Keratinocyte (primary cell): ENCODE data around the gene OR2V2. TPM values are rescaled to one million over a fixed set of nuclear protein-coding genes. Genes with fewer than 3 reads are reported as not detected.

Source experiments
- DNase-seq: peaks from one replicate; pipeline ENCODE4 v3.0.0-alpha.2; 2011; ENCODE audit warnings: low read depth, missing footprints, low spot score
- FAIRE-seq: peaks from 2 replicates; lab custom pipeline; 2011; peaks lifted over from hg19 to GRCh38; lab: Jason Lieb, UNC
- H2AFZ ChIP-seq: 2 replicates; pipeline ENCODE4 v1.6.0; 2012; ENCODE audit warnings: low read length, control low read depth, inconsistent platforms; ENCODE audit not compliant: control insufficient read depth
- H3K27ac ChIP-seq: 2 replicates; pipeline ENCODE4 v1.5.1; 2011; ENCODE audit warnings: low read length; ENCODE audit not compliant: control insufficient read depth, insufficient read depth
- H3K27me3 ChIP-seq: 3 replicates; pipeline ENCODE4 v1.6.0; 2011; ENCODE audit warnings: low read length; ENCODE audit not compliant: control insufficient read depth, insufficient read depth; ENCODE audit errors: extremely low read depth
- H3K36me3 ChIP-seq, 2 experiments: 2 replicates in 1 of 2; 3 replicates in 1 of 2; pipeline ENCODE4 v1.5.1; 2011; ENCODE audit warnings: low read length in 2 of 2, mild to moderate bottlenecking in 1 of 2; ENCODE audit not compliant: control insufficient read depth in 2 of 2, insufficient read depth in 2 of 2; ENCODE audit errors: extremely low read depth in 1 of 2
- H3K4me1 ChIP-seq: 3 replicates; pipeline ENCODE4 v1.5.1; 2011; ENCODE audit warnings: low read length; ENCODE audit not compliant: control insufficient read depth, insufficient read depth; ENCODE audit errors: extremely low read depth
- H3K4me2 ChIP-seq: 3 replicates; pipeline ENCODE4 v1.6.0; 2011; ENCODE audit warnings: low read depth, low read length; ENCODE audit not compliant: control insufficient read depth, insufficient read depth; ENCODE audit errors: extremely low read depth
- H3K4me3 ChIP-seq, 3 experiments: fragments of 200-600 bp in 1 of 3; sonication (generic) in 1 of 3; 2 replicates in 2 of 3; 3 replicates in 1 of 3; pipeline ENCODE4 v1.5.1; 2011 to 2016; ENCODE audit warnings: low read length in 3 of 3, mild to moderate bottlenecking in 3 of 3, control low read depth in 2 of 3, inconsistent platforms in 1 of 3, low read depth in 1 of 3, mixed read lengths in 1 of 3, mixed run types in 1 of 3, moderate library complexity in 1 of 3; ENCODE audit not compliant: control insufficient read depth in 2 of 3, insufficient read depth in 2 of 3; ENCODE audit errors: extremely low read depth in 1 of 3
- H3K79me2 ChIP-seq: 2 replicates; pipeline ENCODE4 v1.6.0; 2012; ENCODE audit warnings: low read length; ENCODE audit not compliant: control insufficient read depth, insufficient read depth
- H3K9ac ChIP-seq: 3 replicates; pipeline ENCODE4 v1.6.0; 2011; ENCODE audit warnings: low read length; ENCODE audit not compliant: control insufficient read depth, insufficient read depth; ENCODE audit errors: extremely low read depth
- H3K9me1 ChIP-seq: 3 replicates; pipeline ENCODE4 v1.6.0; 2011; ENCODE audit warnings: low read length; ENCODE audit not compliant: control insufficient read depth, insufficient read depth; ENCODE audit errors: extremely low read depth
- H3K9me3 ChIP-seq: 2 replicates; pipeline ENCODE4 v1.5.1; 2012; ENCODE audit warnings: low read depth, low read length; ENCODE audit not compliant: control insufficient read depth
- H4K20me1 ChIP-seq: 3 replicates; pipeline ENCODE4 v1.6.0; 2011; ENCODE audit warnings: low read length; ENCODE audit not compliant: control insufficient read depth, insufficient read depth; ENCODE audit errors: extremely low read depth
- EZH2 ChIP-seq: IDR thresholded peaks from one replicate; pipeline ENCODE4 v1.6.1; 2012; ENCODE audit warnings: inconsistent platforms, mild to moderate bottlenecking, low read length, moderate library complexity
- dilution Hi-C: fragments of 300-500 bp; cut with MboI; formaldehyde crosslinking; loops from one replicate; pipeline ENCODE4 v1.7.0; 2020; ENCODE audit warnings: low sequenced_read_pairs; ENCODE audit not compliant: extremely low pct_ligation_motif_present
- polyA plus RNA-seq, 5 experiments: library from polyadenylated mRNA; depleted of rRNA in 3 of 5; stranded (reverse) in 3 of 5; stranded (forward) in 1 of 5; unstranded in 1 of 5; fragments of >200 nt; gene quantifications; 1 replicate in 1 of 5; 2 replicates in 3 of 5; 3 replicates in 1 of 5; pipeline versions ENCODE4 v1.2.1 to v1.2.3, GENCODE V29; 2011 to 2012; ENCODE audit warnings: missing spikeins in 2 of 5, low read depth in 1 of 5, low replicate concordance in 1 of 5
- TF ChIP-seq, protein P1 (sequence below), 3 experiments: IDR thresholded peaks in 1 of 3; conservative IDR thresholded peaks in 1 of 3; optimal IDR thresholded peaks in 1 of 3; 2 replicates in 2 of 3; 3 replicates in 1 of 3; pipeline versions ENCODE3 to v1.5.1; 2011; ENCODE audit warnings: low read length in 3 of 3, mild to moderate bottlenecking in 3 of 3, moderate library complexity in 2 of 3, control low read depth in 1 of 3, inconsistent platforms in 1 of 3; ENCODE audit not compliant: insufficient read depth in 2 of 3; ENCODE audit errors: extremely low read depth in 1 of 3

OR2V2 gene
- polyA plus RNA-seq, 1 donor (not counting 4 experiments of a cell fraction or from before 2014, with no cell fraction given): not detected

DNA sequence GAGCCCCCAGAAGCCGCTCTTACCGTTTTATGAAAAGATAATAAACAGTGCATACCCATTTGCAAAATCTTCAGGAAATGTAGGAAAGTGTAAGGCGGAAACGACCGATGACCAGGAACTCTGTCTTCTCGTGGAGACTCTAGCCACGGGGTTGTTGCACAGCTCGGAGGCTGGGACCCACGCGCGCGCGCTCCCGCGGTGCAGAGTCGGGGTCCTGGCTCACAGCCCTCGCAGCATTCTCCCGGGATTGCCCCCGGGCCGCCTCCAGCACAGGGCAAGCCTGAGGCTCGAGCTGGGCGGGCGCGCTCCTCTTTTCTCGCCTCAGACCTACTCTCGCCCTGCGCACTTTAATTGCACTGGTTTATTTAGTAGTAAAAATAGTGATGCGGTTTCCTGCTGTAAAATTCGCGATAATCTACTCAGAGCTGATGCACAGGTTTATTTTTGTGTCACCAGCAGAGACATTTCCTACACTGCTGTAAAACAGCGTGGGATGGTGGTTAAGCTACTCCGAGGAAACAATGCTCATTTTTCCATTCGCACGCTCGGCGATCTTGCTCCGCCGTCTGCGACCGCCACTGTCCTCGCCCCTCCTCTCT is 42.1 kb downstream of the OR2V2 start:
- TF ChIP-seq EZH2: no peak
- TF ChIP-seq, protein P1, sequence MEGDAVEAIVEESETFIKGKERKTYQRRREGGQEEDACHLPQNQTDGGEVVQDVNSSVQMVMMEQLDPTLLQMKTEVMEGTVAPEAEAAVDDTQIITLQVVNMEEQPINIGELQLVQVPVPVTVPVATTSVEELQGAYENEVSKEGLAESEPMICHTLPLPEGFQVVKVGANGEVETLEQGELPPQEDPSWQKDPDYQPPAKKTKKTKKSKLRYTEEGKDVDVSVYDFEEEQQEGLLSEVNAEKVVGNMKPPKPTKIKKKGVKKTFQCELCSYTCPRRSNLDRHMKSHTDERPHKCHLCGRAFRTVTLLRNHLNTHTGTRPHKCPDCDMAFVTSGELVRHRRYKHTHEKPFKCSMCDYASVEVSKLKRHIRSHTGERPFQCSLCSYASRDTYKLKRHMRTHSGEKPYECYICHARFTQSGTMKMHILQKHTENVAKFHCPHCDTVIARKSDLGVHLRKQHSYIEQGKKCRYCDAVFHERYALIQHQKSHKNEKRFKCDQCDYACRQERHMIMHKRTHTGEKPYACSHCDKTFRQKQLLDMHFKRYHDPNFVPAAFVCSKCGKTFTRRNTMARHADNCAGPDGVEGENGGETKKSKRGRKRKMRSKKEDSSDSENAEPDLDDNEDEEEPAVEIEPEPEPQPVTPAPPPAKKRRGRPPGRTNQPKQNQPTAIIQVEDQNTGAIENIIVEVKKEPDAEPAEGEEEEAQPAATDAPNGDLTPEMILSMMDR (optimal IDR thresholded peaks at IDR 0.05 in 1 of 3, IDR thresholded peaks at IDR 0.05 in 1 of 3, conservative IDR thresholded peaks at IDR 0.05 in 1 of 3; ENCODE audit: extremely low read depth in 1 of 3, insufficient read depth in 2 of 3, low read length in 3 of 3): no peak
- Histone ChIP-seq H3K9me1 (no peaks in the 10 kb centered on the region), H3K79me2 (peaks cover 2% of the 10 kb centered on the region), H3K9me3 (no peaks in the 10 kb centered on the region), H3K4me3 (peak overlapping the region; percentile 54 to 87 (median 85)), H3K4me2 (peak overlapping the region; percentile 100), H3K36me3 (peaks cover 0 to 3% of the 10 kb centered on the region in 2 experiments), H3K27me3 (no peaks in the 10 kb centered on the region), H3K4me1 (peaks cover 17% of the 10 kb centered on the region), H3K27ac (no peak overlapping the region), H4K20me1 (peaks cover 2% of the 10 kb centered on the region), H3K9ac (peak overlapping the region; percentile 60), H2AFZ (peak overlapping the region; percentile 91)
- DNase-seq: no peak
- dilution Hi-C loops: no loop called here
- FAIRE-seq: no peak

DNA sequence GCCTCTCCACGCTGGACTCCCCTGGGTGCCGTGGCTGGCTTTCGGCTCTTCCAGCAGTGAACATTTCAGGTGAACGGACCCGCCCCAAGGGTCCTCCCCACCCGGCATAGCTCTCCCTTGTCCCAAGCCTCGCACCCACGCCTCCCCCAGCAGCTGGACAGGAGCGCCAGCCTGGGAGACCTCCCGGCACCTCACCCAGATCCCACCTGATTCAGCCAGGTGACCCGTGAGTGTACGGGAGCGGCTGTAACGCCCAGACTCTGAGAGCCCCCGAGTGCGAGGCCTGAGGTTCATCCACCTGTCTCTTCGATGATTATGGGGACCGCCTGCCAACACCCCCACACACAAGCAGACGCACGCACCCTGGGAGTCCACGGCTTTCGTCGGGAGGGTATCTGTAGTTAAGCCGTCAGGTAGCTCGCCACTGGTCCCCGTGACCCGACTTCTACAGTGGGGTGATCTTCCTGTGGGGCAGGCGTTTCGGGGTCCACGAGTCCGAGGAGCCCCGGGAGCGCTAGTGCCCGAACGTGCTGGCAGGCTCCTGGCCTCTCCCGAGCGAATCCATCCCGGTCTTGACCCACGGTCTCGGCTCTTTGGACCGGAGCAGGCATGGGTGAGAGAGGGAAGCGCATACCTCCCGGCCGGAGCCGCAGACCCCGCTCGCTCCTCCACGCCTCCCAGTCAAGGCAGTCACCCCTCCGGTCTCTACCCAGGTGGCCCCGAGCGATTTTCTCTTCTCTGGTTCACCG is 42.8 kb downstream of the OR2V2 start:
- TF ChIP-seq EZH2: no peak
- TF ChIP-seq, protein P1 (optimal IDR thresholded peaks at IDR 0.05 in 1 of 3, IDR thresholded peaks at IDR 0.05 in 1 of 3, conservative IDR thresholded peaks at IDR 0.05 in 1 of 3; ENCODE audit: extremely low read depth in 1 of 3, insufficient read depth in 2 of 3, low read length in 3 of 3): no peak
- Histone ChIP-seq H3K9me3 (no peaks in the 10 kb centered on the region), H3K27ac (no peak overlapping the region), H3K4me1 (peaks cover 17% of the 10 kb centered on the region), H3K4me3 (peak overlapping the region; percentile 54 to 87 (median 85)), H4K20me1 (peaks cover 2% of the 10 kb centered on the region), H3K9ac (peak overlapping the region; percentile 60), H2AFZ (peak overlapping the region; percentile 68), H3K4me2 (peak overlapping the region; percentile 100), H3K36me3 (peaks cover 3 to 5% of the 10 kb centered on the region in 2 experiments), H3K27me3 (no peaks in the 10 kb centered on the region), H3K79me2 (peaks cover 2% of the 10 kb centered on the region), H3K9me1 (no peaks in the 10 kb centered on the region)
- dilution Hi-C loops: no loop called here
- DNase-seq: no peak
- no peak for FAIRE-seq
